Activated CD4-positive, alpha-beta T cell treated with anti-CD3 and anti-CD28 coated beads, Interleukin-2, amount 50 U/mL, for 48 hours (primary cell): ENCODE results near the gene TARDBP.
"Not testable (repeated sequence)": the region's sequence is repeated elsewhere in the genome, so short reads cannot be mapped to it uniquely, and the experiment has no call there.

ENCODE experiments used
- DNase-seq, 2 experiments: peaks; one replicate each; pipeline ENCODE4 v3.0.0-alpha.2; 2020

TARDBP gene

GRCh38 chr1:10996100-10996499, 16.4 kb upstream of the TARDBP start:
- no peak for DNase-seq

- no peak for DNase-seq
Measured at GRCh38 chr1:11000526-11000925, 11.9 kb upstream of the TARDBP start.

GRCh38 chr1:11013160-11013531, 692 bp downstream of the TARDBP start:
- no peak for DNase-seq

- not testable (repeated sequence) for DNase-seq
Measured at GRCh38 chr1:11019358-11019757, 6.9 kb downstream of the TARDBP start.

GRCh38 chr1:11019971-11020370, 7.5 kb downstream of the TARDBP start:
- DNase-seq, result no peak

- DNase-seq, result no peak
Measured at GRCh38 chr1:11023201-11023600, 10.7 kb downstream of the TARDBP start.

GRCh38 chr1:11024154-11024873, 11.9 kb downstream of the TARDBP start:
- no peak for DNase-seq

- DNase-seq, result no peak
Measured at GRCh38 chr1:11024874-11025203, 12.4 kb downstream of the TARDBP start.

- DNase-seq, result no peak
Measured at GRCh38 chr1:11025618-11026017, 13.2 kb downstream of the TARDBP start.

GRCh38 chr1:11026052-11026451, 13.6 kb downstream of the TARDBP start:
- no peak for DNase-seq

- DNase-seq, result no peak
Measured at GRCh38 chr1:11026903-11027302, 14.4 kb downstream of the TARDBP start.

- no peak for DNase-seq
Measured at GRCh38 chr1:11027316-11027715, 14.9 kb downstream of the TARDBP start.

- DNase-seq, result no peak
Measured at GRCh38 chr1:11028018-11028417, 15.6 kb downstream of the TARDBP start.

GRCh38 chr1:11030865-11031264, 18.4 kb downstream of the TARDBP start:
- no peak for DNase-seq

GRCh38 chr1:11031624-11032262, 19.3 kb downstream of the TARDBP start:
- no peak for DNase-seq

- not testable (repeated sequence) for DNase-seq
Measured at GRCh38 chr1:11037019-11037739, 24.7 kb downstream of the TARDBP start.

- DNase-seq, result peak; percentile 91
Measured at GRCh38 chr1:11037740-11038182, 25.3 kb downstream of the TARDBP start.

- DNase-seq, result no peak
Measured at GRCh38 chr1:11039351-11040104, 27.1 kb downstream of the TARDBP start.

- not testable (repeated sequence) for DNase-seq
Measured at GRCh38 chr1:11040105-11040429, 27.6 kb downstream of the TARDBP start.

- DNase-seq, result no peak
Measured at GRCh38 chr1:11041048-11041447, 28.6 kb downstream of the TARDBP start.

- no peak for DNase-seq
Measured at GRCh38 chr1:11042065-11042464, 29.6 kb downstream of the TARDBP start.

GRCh38 chr1:11042995-11043874, 30.8 kb downstream of the TARDBP start:
- no peak for DNase-seq
